ENCODE results near the gene COTL1. TPM values are rescaled to one million over a fixed set of nuclear protein-coding genes. Genes with fewer than 3 reads are reported as not detected.

COTL1 gene
- total RNA-seq, 1 experiment from 2014 or later: 34.1 TPM

DNA sequence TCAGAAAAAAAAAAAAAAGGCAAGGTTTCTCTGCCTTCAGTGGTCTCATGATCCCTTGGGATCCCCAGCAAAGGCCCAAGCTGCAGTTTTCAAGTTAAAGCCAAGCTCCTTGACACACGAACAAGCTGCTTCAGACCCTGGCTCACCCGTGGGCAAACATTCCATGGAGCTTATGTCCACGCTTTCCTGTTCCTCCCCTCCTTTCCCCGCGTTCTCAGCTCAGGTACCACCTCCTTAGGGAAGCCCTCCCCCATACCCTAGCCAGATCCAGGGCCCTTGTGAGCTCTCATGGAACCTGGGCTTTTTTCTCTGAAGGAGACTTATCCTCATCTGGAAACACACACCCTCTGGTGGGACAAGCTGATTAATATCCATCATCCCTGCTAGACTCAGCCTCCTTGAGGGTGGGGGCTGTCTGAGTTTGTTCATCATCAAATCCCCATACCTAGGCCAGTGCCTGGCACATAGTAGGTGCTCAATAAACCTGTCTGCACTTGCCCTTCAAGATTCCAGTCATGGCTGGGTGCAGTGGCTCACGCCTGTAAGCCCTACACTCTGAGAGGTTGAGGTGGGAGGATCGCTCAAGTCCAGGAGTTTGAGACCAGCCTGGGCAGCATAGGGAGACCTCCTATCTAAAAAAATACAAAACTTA is 54.7 kb downstream of the COTL1 start:
- DNase-seq (ENCODE audit: low spot score): no peak
- Histone ChIP-seq H3K27ac (ENCODE audit: low read depth, low read length, poor library complexity, severe bottlenecking) (no peak overlapping the region), H3K27me3 (replicated peaks; ENCODE audit: insufficient read depth, low read depth, low read length, poor library complexity) (no peaks in the 10 kb centered on the region), H3K4me1 (ENCODE audit: insufficient read depth, low read length, poor library complexity, severe bottlenecking) (no peaks in the 10 kb centered on the region), H3K9me3 (ENCODE audit: low read depth, low read length, poor library complexity, severe bottlenecking) (no peaks in the 10 kb centered on the region), H3K36me3 (ENCODE audit: insufficient read depth, low read length, poor library complexity, severe bottlenecking) (no peaks in the 10 kb centered on the region), H3K4me3 (ENCODE audit: low read depth, low read length, poor library complexity, severe bottlenecking) (no peak overlapping the region)
- intact Hi-C loops (cut with micrococcal nuclease; ENCODE audit: unreplicated experiment): no loop called here
- no peak for TF ChIP-seq EZH2 (IDR thresholded peaks at IDR 0.05; ENCODE audit: borderline replicate concordance, low read depth, low read length, poor library complexity, severe bottlenecking)
- TF ChIP-seq, protein P1, sequence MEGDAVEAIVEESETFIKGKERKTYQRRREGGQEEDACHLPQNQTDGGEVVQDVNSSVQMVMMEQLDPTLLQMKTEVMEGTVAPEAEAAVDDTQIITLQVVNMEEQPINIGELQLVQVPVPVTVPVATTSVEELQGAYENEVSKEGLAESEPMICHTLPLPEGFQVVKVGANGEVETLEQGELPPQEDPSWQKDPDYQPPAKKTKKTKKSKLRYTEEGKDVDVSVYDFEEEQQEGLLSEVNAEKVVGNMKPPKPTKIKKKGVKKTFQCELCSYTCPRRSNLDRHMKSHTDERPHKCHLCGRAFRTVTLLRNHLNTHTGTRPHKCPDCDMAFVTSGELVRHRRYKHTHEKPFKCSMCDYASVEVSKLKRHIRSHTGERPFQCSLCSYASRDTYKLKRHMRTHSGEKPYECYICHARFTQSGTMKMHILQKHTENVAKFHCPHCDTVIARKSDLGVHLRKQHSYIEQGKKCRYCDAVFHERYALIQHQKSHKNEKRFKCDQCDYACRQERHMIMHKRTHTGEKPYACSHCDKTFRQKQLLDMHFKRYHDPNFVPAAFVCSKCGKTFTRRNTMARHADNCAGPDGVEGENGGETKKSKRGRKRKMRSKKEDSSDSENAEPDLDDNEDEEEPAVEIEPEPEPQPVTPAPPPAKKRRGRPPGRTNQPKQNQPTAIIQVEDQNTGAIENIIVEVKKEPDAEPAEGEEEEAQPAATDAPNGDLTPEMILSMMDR (conservative IDR thresholded peaks at IDR 0.05; ENCODE audit: low read depth, low read length): no peak
- POLR2A ChIA-PET (ENCODE audit: low non-redundant PET): no interaction called here
- BruUV-seq (replicated peaks): no TSS peak
- CTCF ChIA-PET: interaction anchor here (0.7 kb wide), 1 partner anchor 255 kb away, joined by 3 read pairs; no protein-coding TSS in a partner anchor

DNA sequence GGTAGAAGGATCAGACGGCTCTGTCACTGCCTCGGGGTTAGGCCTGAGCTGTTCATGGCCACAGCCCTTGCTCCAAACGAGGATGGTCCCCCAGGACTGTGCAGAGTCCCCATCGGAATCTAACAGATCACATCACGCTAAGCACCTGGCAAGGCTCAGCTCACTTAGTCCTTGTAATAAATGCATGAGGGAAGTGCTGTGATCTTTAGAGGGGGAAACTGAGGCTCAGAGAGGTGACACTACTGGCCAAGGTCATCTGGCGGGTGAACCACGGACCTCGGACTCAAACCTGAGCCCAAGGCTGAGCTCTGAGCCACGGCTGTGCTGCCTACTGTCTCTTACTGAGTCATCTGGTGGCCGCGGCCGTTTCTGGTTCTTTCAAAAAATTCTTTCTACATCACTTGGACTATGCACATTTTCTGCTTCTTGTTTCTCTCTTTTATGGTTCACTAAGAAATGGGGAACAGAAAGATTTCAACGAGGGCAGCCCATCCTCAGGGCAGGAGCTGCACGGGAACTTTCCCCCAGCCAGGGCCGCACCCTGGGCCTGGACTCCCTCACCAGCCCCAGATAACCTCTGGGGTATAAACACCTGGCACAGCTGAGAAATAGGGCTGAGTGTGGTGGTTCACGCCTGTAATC is 55.6 kb downstream of the COTL1 start:
- intact Hi-C loops (cut with micrococcal nuclease; ENCODE audit: unreplicated experiment): no loop called here

DNA sequence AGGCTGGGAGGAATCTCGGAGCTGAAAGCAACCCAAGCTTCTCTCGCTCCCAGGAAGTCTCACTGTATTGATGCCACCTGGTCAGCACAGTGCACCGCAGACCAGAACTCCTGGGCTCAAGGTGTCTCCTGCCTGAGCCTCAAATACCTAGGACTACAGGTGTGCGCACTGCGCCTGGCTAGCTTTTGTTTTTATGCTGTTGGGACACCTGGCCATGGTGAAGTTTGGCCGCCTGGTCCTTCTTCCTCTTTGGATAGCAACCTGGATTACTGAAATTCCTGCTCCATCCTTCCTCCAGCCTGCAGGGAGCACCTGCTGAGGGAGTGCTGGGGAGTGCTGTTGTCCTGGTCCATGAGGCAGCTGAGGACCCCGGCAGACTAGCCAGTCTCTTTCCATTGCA is 56.6 kb downstream of the COTL1 start:
- no peaks in the 10 kb centered on the region for H3K27me3 ChIP-seq (replicated peaks; ENCODE audit: insufficient read depth, low read depth, low read length, poor library complexity)
- H3K4me3 ChIP-seq (ENCODE audit: low read depth, low read length, poor library complexity, severe bottlenecking): no peak overlapping the region
- BruUV-seq (replicated peaks): no TSS peak
- DNase-seq (ENCODE audit: low spot score): no peak
- TF ChIP-seq, protein P1 (conservative IDR thresholded peaks at IDR 0.05; ENCODE audit: low read depth, low read length): no peak
- TF ChIP-seq EZH2 (IDR thresholded peaks at IDR 0.05; ENCODE audit: borderline replicate concordance, low read depth, low read length, poor library complexity, severe bottlenecking): no peak
- no peaks in the 10 kb centered on the region for H3K9me3 ChIP-seq (ENCODE audit: low read depth, low read length, poor library complexity, severe bottlenecking)
- CTCF ChIA-PET: no interaction called here
- intact Hi-C loops (cut with micrococcal nuclease; ENCODE audit: unreplicated experiment): no loop called here
- H3K36me3 ChIP-seq (ENCODE audit: insufficient read depth, low read length, poor library complexity, severe bottlenecking): no peaks in the 10 kb centered on the region
- POLR2A ChIA-PET (ENCODE audit: low non-redundant PET): interaction anchor here (0.6 kb wide), 1 partner anchor 40 kb away, joined by 5 read pairs; no protein-coding TSS in a partner anchor
- no peaks in the 10 kb centered on the region for H3K4me1 ChIP-seq (ENCODE audit: insufficient read depth, low read length, poor library complexity, severe bottlenecking)
- H3K27ac ChIP-seq (ENCODE audit: low read depth, low read length, poor library complexity, severe bottlenecking): no peak overlapping the region

More for the DNA sequence above, 55.6 kb downstream of the COTL1 start:
- no peak overlapping the region for H3K27ac ChIP-seq (ENCODE audit: low read depth, low read length, poor library complexity, severe bottlenecking)
- no peaks in the 10 kb centered on the region for H3K4me1 ChIP-seq (ENCODE audit: insufficient read depth, low read length, poor library complexity, severe bottlenecking)
- ChIA-PET CTCF (interaction anchor here (0.7 kb wide), 1 partner anchor 254 kb away, joined by 3 read pairs; no protein-coding TSS in a partner anchor), POLR2A (ENCODE audit: low non-redundant PET) (no interaction called here)
- no peak for TF ChIP-seq EZH2 (IDR thresholded peaks at IDR 0.05; ENCODE audit: borderline replicate concordance, low read depth, low read length, poor library complexity, severe bottlenecking)
- TF ChIP-seq, protein P1 (conservative IDR thresholded peaks at IDR 0.05; ENCODE audit: low read depth, low read length): no peak
- no peak overlapping the region for H3K4me3 ChIP-seq (ENCODE audit: low read depth, low read length, poor library complexity, severe bottlenecking)
- BruUV-seq (replicated peaks): no TSS peak
- H3K36me3 ChIP-seq (ENCODE audit: insufficient read depth, low read length, poor library complexity, severe bottlenecking): no peaks in the 10 kb centered on the region
- no peak for DNase-seq (ENCODE audit: low spot score)
- H3K9me3 ChIP-seq (ENCODE audit: low read depth, low read length, poor library complexity, severe bottlenecking): no peaks in the 10 kb centered on the region
- no peaks in the 10 kb centered on the region for H3K27me3 ChIP-seq (replicated peaks; ENCODE audit: insufficient read depth, low read depth, low read length, poor library complexity)
